Stimulated activated CD8-positive, alpha-beta memory T cell treated with anti-CD3 and anti-CD28 coated beads, Interleukin-7, amount 100 ng/mL, for 4 hours (primary cell): ENCODE results near the gene DHX58.
"Not testable (repeated sequence)": the region's sequence is repeated elsewhere in the genome, so short reads cannot be mapped to it uniquely, and the experiment has no call there.

ENCODE experiments used
- DNase-seq, 2 donors: peaks; one replicate each; pipeline ENCODE4 v3.0.0-alpha.2; 2020; ENCODE audit warnings: low read depth in 2 of 2

DHX58 gene

GRCh38 chr17:42112552-42113176 lies at the start of gene DHX58:
Gene DHX58, minus strand, starts transcription at chr17:42112714. Its CDS starts 822 bp downstream, at chr17:42111892.
- peak; percentile 66 to 69 for DNase-seq

GRCh38 chr17:42160531-42160910 lies 48.0 kb upstream of the DHX58 start:
- no peak for DNase-seq

GRCh38 chr17:42159796-42160530 lies 47.4 kb upstream of the DHX58 start:
- DNase-seq, result no peak

- DNase-seq, result no peak
Observed at GRCh38 chr17:42155614-42156045, 43.1 kb upstream of the DHX58 start.

- DNase-seq, result no peak
Observed at GRCh38 chr17:42153919-42154742, 41.6 kb upstream of the DHX58 start.

- DNase-seq, result no peak
Observed at GRCh38 chr17:42146911-42147607, 34.5 kb upstream of the DHX58 start.

GRCh38 chr17:42143138-42143537 lies 30.6 kb upstream of the DHX58 start:
- not testable (repeated sequence) for DNase-seq

GRCh38 chr17:42142371-42142896 lies 29.9 kb upstream of the DHX58 start:
- DNase-seq, result no peak

GRCh38 chr17:42141382-42141781 lies 28.9 kb upstream of the DHX58 start:
- DNase-seq, result no peak

GRCh38 chr17:42140690-42141089 lies 28.2 kb upstream of the DHX58 start:
- not testable (repeated sequence) for DNase-seq

GRCh38 chr17:42138749-42139492 lies 26.4 kb upstream of the DHX58 start:
- DNase-seq, result no peak

GRCh38 chr17:42136654-42137051 lies 24.1 kb upstream of the DHX58 start:
- no peak for DNase-seq

GRCh38 chr17:42135664-42136653 lies 23.4 kb upstream of the DHX58 start:
- DNase-seq, result no peak

GRCh38 chr17:42135151-42135550 lies 22.6 kb upstream of the DHX58 start:
- no peak for DNase-seq

- no peak for DNase-seq
Observed at GRCh38 chr17:42133461-42134041, 21.0 kb upstream of the DHX58 start.

- no peak for DNase-seq
Observed at GRCh38 chr17:42132941-42133340, 20.4 kb upstream of the DHX58 start.

GRCh38 chr17:42131981-42132432 lies 19.5 kb upstream of the DHX58 start:
- DNase-seq, result no peak

- DNase-seq, result no peak
Observed at GRCh38 chr17:42131232-42131631, 18.7 kb upstream of the DHX58 start.

- DNase-seq, result no peak
Observed at GRCh38 chr17:42130310-42130936, 17.9 kb upstream of the DHX58 start.
